Heart left ventricle (tissue), 16 donors: ENCODE data around the gene SPIN2A. TPM values are rescaled to one million over a fixed set of nuclear protein-coding genes. Genes with fewer than 3 reads are reported as not detected.
A peak's percentile ranks its signal among the peaks of the same experiment; 100 is the strongest.
"Not testable (repeated sequence)": the region's sequence is repeated elsewhere in the genome, so short reads cannot be mapped to it uniquely, and the experiment has no call there.

ENCODE experiments used
- ATAC-seq, 4 donors: fragments of 200-7000 bp; cut with Tn5 transposase; one replicate each; pipeline ENCODE4 v1.9.1; 2020 to 2022; ENCODE audit warnings: moderate library complexity in 4 of 4, mild to moderate bottlenecking in 3 of 4, moderate number of reproducible peaks in 1 of 4
- DNase-seq, 5 donors: peaks; one replicate each; pipeline ENCODE4 v3.0.0-alpha.2; 2020
- H3K27ac ChIP-seq, 12 donors: fragments of 200-600 bp; sonication (generic) in 4 of 12; one replicate each; pipeline versions ENCODE4 v1.5.0 to v1.8.0; 2016 to 2022; ENCODE audit warnings: mild to moderate bottlenecking in 2 of 12
- H3K27me3 ChIP-seq, 9 donors: fragments of 200-600 bp; sonication (generic) in 2 of 9; one replicate each; pipeline versions ENCODE4 v1.5.1 to v1.8.0; 2016 to 2022; ENCODE audit warnings: mild to moderate bottlenecking in 3 of 9
- H3K36me3 ChIP-seq, 9 donors: fragments of 200-600 bp; sonication (generic) in 2 of 9; one replicate each; pipeline versions ENCODE4 v1.5.0 to v1.8.0; 2018 to 2022; ENCODE audit warnings: mild to moderate bottlenecking in 2 of 9
- H3K4me1 ChIP-seq, 12 donors: fragments of 200-600 bp; sonication (generic) in 4 of 12; one replicate each; pipeline versions ENCODE4 v1.5.0 to v1.8.0; 2016 to 2022; ENCODE audit warnings: mild to moderate bottlenecking in 3 of 12
- H3K4me3 ChIP-seq, 12 donors: fragments of 200-600 bp; sonication (generic) in 4 of 12; one replicate each; pipeline versions ENCODE4 v1.5.0 to v1.8.0; 2017 to 2022; ENCODE audit warnings: mild to moderate bottlenecking in 9 of 12, moderate library complexity in 4 of 12
- H3K9me3 ChIP-seq, 12 donors: fragments of 200-600 bp; sonication (generic) in 4 of 12; one replicate each; pipeline versions ENCODE4 v1.5.0 to v1.8.0; 2016 to 2022; ENCODE audit warnings: mild to moderate bottlenecking in 1 of 12
- POLR2A ChIP-seq, 2 donors: fragments of 450-650 bp; IDR thresholded peaks; one replicate each; pipeline ENCODE4 v1.6.1; 2017; ENCODE audit warnings: antibody characterized with exemption in 2 of 2, mild to moderate bottlenecking in 2 of 2, moderate library complexity in 2 of 2
- WGBS, 4 donors: extraction: QIAGEN DNeasy Blood & Tissue Kit in 2 of 4; methylation state at CpG; one replicate each; pipeline versions ENCODE4 v1.1.5 to v1.1.7; 2013 to 2018; 5-methylcytosine and 5-hydroxymethylcytosine counted together
- intact Hi-C, 10 donors: fragments of 100-400 bp; cut with DNase I; formaldehyde crosslinking; loops; one replicate each; pipeline versions ENCODE4 v1.11.1 to v1.14.2; 2022
- long read RNA-seq, 3 donors: library from polyadenylated mRNA; unstranded; transcript quantifications; one replicate each; pipeline ENCODE4 v2.0.0, GENCODE V29; 2020 to 2021
- polyA plus RNA-seq, 2 donors: library from polyadenylated mRNA; stranded (reverse); fragments of 200-250 nt; gene quantifications; one replicate each; pipeline ENCODE4 v1.2.3, GENCODE V29; 2013
- total RNA-seq, 9 donors: library from RNA; depleted of rRNA in 2 of 9; stranded (reverse); fragments of >200 nt in 2 of 9; fragmentation: NEBNext Ultra II Directional in 3 of 9; extraction: Animal tissue kit (Norgen Biotek cat#: 25700) in 3 of 9; gene quantifications; one replicate each; pipeline versions ENCODE4 v1.1.0 to v1.2.4, GENCODE V29; 2016 to 2023
- TF ChIP-seq, protein P1 (sequence below), 12 donors: fragments of 200-600 bp; sonication (generic) in 4 of 12; IDR thresholded peaks; one replicate each; pipeline versions ENCODE4 v1.5.0 to v1.8.0; 2018 to 2022; ENCODE audit warnings: antibody characterized with exemption in 12 of 12, mild to moderate bottlenecking in 5 of 12
- donor health status: ischemic (EF 13 %, LVEDD 7.1; RV severe dilation, severe dysfunction).
- donor health status: healthy with polysubstance abuse.
- donor health status: DM: no; HTN: yes; CAD: no.
- donor health status: DM: no; HTN: no; CAD: no.
- donor health status: ischemic (EF 25% LVEDD 6.9; RV normal size, moderate dysfunction).
- donor health status: ischemic (EF 25% LVEDD 5.7; RV mildly dilated, moderate dysfunction).
- donor health status: healthy.
- donor health status: DM: yes; HTN: yes; CAD: no.
- donor health status: ischemic (EF 35%, LVEDD 5.7; RV mildly dilated, moderate dysfunction).
- donor health status: nonischemic (EF 11% LVEDD 7.7; RV severe dilation, severe dysfunction).
- donor health status: DM: yes; HTN: yes; CAD: no.
- donor health status: PGD.
- donor health status: ischemic (EF 29% LVEDD 5.4; RV normal size, mild dysfunction).
- donor health status: nonischemic (EF 23%, LVEDD 6.1; RV moderate dilation, normal function).

SPIN2A gene
- total RNA-seq, result under 1 TPM in 7 of 9 donors, not detected in 2; 0.25 to 0.57 (median 0.37) TPM
- under 1 TPM; 0.08 to 0.53 TPM for polyA plus RNA-seq
- long read RNA-seq, donor 1, result 0 reads
- long read RNA-seq, donor 2, result 0 reads
- long read RNA-seq, donor 3, result 0 reads

DNA sequence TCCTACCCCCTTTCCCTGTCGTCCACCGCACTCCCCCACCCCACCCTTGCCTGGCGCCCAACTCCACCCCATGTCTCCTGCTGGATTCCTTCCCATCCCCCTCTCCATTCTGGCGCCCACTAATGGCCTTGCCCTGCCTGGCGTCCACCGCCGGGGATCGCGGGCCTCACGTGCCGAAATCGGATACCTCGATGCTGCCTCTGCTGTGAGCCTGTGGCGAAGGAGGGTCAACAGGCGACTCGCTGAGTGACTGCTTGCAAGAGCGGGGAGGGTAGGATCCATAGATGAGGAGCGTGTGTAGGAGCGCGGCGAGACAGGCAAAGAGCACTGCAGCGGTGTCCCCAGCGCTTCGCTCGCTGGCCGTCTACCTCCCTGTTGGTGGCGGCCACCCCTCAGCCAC, at the start of gene SPIN2A:
Gene SPIN2A (minus strand): TSS at position 325 of the 400 bp plus-strand sequence. CDS start 800 bp downstream, outside the sequence.
- H3K27ac ChIP-seq, H3K4me1 ChIP-seq, H3K27me3 ChIP-seq, intact Hi-C loops, H3K9me3 ChIP-seq, H3K36me3 ChIP-seq: not testable (repeated sequence)
- WGBS, 4 donors, result 40 to 58% (median 49%) methylated on average over 26 to 27 of the region's 27 CpGs
- DNase-seq, result peak in 1 of 5 donors; percentile 17
- peak within 1 kb of the TSS in 7 of 12 donors; percentile 16 to 45 (median 29) for H3K4me3 ChIP-seq
- ATAC-seq, result peak in 3 of 4 donors; percentile 45 to 56 (median 51)

DNA sequence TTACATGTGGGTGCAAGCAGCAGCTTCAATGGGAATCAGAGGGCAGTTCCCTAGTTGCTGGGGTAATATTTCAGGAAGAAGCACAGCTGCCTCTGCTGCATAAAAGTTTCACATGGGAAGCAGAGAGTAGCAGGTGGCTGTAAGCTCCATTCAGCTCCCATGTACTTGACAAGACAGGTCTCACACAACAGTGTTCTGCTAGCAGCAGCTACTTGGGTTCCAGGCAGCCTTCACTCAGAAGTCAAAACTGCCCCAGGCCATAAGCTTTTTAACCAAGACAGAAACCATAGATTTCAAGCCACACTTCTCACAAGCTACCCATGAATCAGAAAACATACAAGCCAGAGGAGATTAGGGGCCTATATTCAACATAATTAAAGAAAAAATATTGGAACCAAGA, 41.4 kb upstream of the SPIN2A start:
- ATAC-seq (no peak), DNase-seq (no peak)
- no peak overlapping the region for H3K4me3 ChIP-seq
- TF ChIP-seq, protein P1, sequence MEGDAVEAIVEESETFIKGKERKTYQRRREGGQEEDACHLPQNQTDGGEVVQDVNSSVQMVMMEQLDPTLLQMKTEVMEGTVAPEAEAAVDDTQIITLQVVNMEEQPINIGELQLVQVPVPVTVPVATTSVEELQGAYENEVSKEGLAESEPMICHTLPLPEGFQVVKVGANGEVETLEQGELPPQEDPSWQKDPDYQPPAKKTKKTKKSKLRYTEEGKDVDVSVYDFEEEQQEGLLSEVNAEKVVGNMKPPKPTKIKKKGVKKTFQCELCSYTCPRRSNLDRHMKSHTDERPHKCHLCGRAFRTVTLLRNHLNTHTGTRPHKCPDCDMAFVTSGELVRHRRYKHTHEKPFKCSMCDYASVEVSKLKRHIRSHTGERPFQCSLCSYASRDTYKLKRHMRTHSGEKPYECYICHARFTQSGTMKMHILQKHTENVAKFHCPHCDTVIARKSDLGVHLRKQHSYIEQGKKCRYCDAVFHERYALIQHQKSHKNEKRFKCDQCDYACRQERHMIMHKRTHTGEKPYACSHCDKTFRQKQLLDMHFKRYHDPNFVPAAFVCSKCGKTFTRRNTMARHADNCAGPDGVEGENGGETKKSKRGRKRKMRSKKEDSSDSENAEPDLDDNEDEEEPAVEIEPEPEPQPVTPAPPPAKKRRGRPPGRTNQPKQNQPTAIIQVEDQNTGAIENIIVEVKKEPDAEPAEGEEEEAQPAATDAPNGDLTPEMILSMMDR (IDR thresholded peaks at IDR 0.05), result no peak
- no peak for TF ChIP-seq POLR2A (IDR thresholded peaks at IDR 0.05)
- intact Hi-C loops, result no loop called here
- H3K36me3 ChIP-seq, result no peaks in the 10 kb centered on the region
- no peak overlapping the region for H3K27ac ChIP-seq
- peaks cover 0 to 18% (median 0%) of the 10 kb centered on the region in 12 donors for H3K9me3 ChIP-seq
- no peaks in the 10 kb centered on the region for H3K27me3 ChIP-seq
- H3K4me1 ChIP-seq, result no peaks in the 10 kb centered on the region

DNA sequence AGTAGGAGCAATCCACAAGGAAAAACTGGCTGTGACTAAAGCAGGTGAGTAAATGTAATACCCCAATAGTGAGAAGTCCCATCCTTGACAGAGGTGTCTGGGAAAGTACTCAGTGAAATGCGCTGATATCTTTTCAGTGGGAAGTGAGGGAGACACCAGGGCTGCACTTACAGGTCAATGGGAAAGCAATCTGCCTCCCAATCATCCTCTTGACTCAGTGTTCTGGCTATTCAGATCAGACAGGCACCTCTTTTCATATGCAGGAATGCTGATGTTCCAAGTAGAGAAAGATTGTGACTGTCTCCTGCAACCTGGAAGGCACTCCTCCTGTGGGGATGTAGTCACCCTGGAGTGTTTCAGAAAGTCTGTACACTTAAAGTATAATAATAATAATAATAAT, 39.9 kb upstream of the SPIN2A start:
- H3K4me3 ChIP-seq, result no peak overlapping the region
- peaks cover 0 to 8% (median 0%) of the 10 kb centered on the region in 12 donors for H3K9me3 ChIP-seq
- H3K4me1 ChIP-seq, result no peaks in the 10 kb centered on the region
- H3K36me3 ChIP-seq, result no peaks in the 10 kb centered on the region
- H3K27ac ChIP-seq, result no peak overlapping the region
- 15 to 56% (median 31%) methylated on average over 1 of the region's 1 CpG for WGBS, 4 donors
- no peak for TF ChIP-seq POLR2A (IDR thresholded peaks at IDR 0.05)
- TF ChIP-seq, protein P1 (IDR thresholded peaks at IDR 0.05), result no peak
- no peak for DNase-seq
- intact Hi-C loops, result no loop called here
- H3K27me3 ChIP-seq, result no peaks in the 10 kb centered on the region
- no peak for ATAC-seq

DNA sequence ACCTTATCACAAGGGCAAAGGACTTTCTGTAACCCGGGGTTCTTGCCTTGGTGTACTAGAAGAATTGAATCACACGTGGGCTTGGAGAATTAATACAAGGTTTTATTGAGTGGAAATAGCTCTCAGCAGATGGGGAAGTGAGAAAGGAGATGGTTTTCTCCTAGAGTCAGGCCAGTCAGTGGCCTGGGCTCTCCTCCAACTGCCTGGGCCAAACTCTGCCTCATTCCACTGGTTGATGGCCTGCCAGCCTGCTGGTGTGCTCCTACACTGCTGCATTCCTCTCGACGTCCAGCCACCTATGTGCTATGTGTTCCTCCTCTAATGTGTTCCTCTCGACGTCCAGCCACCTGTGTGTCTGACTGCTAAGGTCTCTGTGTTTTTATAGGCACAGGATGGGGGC, 35.3 kb upstream of the SPIN2A start:
- H3K9me3 ChIP-seq, result no peaks in the 10 kb centered on the region
- ATAC-seq (peak in 3 of 4 donors; percentile 78 to 81 (median 80)), DNase-seq (peak in 4 of 5 donors; percentile 6 to 52 (median 26))
- intact Hi-C loops, result no loop called here
- 38 to 57% (median 52%) methylated on average over 6 of the region's 6 CpGs for WGBS, 4 donors
- H3K27me3 ChIP-seq, result no peaks in the 10 kb centered on the region
- H3K4me1 ChIP-seq, result no peaks in the 10 kb centered on the region
- H3K27ac ChIP-seq, result no peak overlapping the region
- TF ChIP-seq, protein P1 (IDR thresholded peaks at IDR 0.05), result no peak
- TF ChIP-seq POLR2A (IDR thresholded peaks at IDR 0.05), result no peak
- H3K36me3 ChIP-seq, result no peaks in the 10 kb centered on the region
- no peak overlapping the region for H3K4me3 ChIP-seq
